HUES64 (cell line): Measurements from ENCODE around the gene GCKR.
A peak's percentile ranks its signal among the peaks of the same experiment; 100 is the strongest.

Experiments used
- H3K27ac ChIP-seq: 2 replicates; pipeline ENCODE4 v1.7.0; 2013; ENCODE audit warnings: low read depth, low read length, inconsistent platforms
- H3K27me3 ChIP-seq: 2 replicates; pipeline ENCODE4 v1.6.1; 2013; ENCODE audit warnings: mild to moderate bottlenecking, low read length; ENCODE audit not compliant: insufficient read depth
- H3K36me3 ChIP-seq: 2 replicates; pipeline ENCODE4 v1.6.1; 2013; ENCODE audit warnings: mild to moderate bottlenecking, low read length; ENCODE audit not compliant: insufficient read depth
- H3K4me1 ChIP-seq: 2 replicates; pipeline ENCODE4 v1.6.1; 2013; ENCODE audit warnings: mild to moderate bottlenecking, low read length, moderate library complexity; ENCODE audit not compliant: insufficient read depth
- H3K4me3 ChIP-seq: 2 replicates; pipeline ENCODE4 v1.5.1; 2013; ENCODE audit warnings: mild to moderate bottlenecking, low read length, moderate library complexity
- H3K9ac ChIP-seq: 2 replicates; pipeline ENCODE4 v1.6.1; 2013; ENCODE audit warnings: mild to moderate bottlenecking, low read depth, low read length
- H3K9me3 ChIP-seq: 2 replicates; pipeline ENCODE4 v1.6.1; 2013; ENCODE audit warnings: low read depth, low read length; ENCODE audit not compliant: insufficient read depth
- WGBS: fragments of 150-250, 120-280 bp; methylation state at CpG from one replicate; pipeline ENCODE4 v1.1.7; 2013; ENCODE audit warnings: missing lambda C conversion rate; 5-methylcytosine and 5-hydroxymethylcytosine counted together

The GCKR gene

GRCh38 chr2:27492557-27492956 is 4.1 kb upstream of the GCKR start:
- 87% methylated on average over 4 of the region's 4 CpGs for WGBS
- Histone ChIP-seq H3K27ac (no peak overlapping the region), H3K27me3 (peaks cover 40% of the 10 kb centered on the region), H3K9me3 (no peaks in the 10 kb centered on the region), H3K4me1 (no peaks in the 10 kb centered on the region; the same call in 1 of the 2 replicates), H3K4me3 (no peak overlapping the region), H3K36me3 (no peaks in the 10 kb centered on the region), H3K9ac (no peak overlapping the region)

GRCh38 chr2:27493948-27494283 is 2.7 kb upstream of the GCKR start:
- H3K27me3 ChIP-seq: peaks cover 48% of the 10 kb centered on the region
- WGBS: 80% methylated on average over 13 of the region's 13 CpGs
- H3K36me3 ChIP-seq: no peaks in the 10 kb centered on the region
- peak overlapping the region; percentile 84 for H3K4me3 ChIP-seq
- no peaks in the 10 kb centered on the region for H3K9me3 ChIP-seq
- H3K27ac ChIP-seq: no peak overlapping the region
- H3K9ac ChIP-seq: no peak overlapping the region
- no peaks in the 10 kb centered on the region; the same call in 1 of the 2 replicates for H3K4me1 ChIP-seq

GRCh38 chr2:27494284-27494943 is 2.2 kb upstream of the GCKR start:
- peaks cover 48% of the 10 kb centered on the region for H3K27me3 ChIP-seq
- no peaks in the 10 kb centered on the region for H3K36me3 ChIP-seq
- no peaks in the 10 kb centered on the region for H3K9me3 ChIP-seq
- no peak overlapping the region for H3K27ac ChIP-seq
- 7% methylated on average over 35 of the region's 35 CpGs for WGBS
- H3K4me1 ChIP-seq: no peaks in the 10 kb centered on the region; the same call in 1 of the 2 replicates
- H3K9ac ChIP-seq: peak overlapping the region; percentile 60; the same call in 1 of the 2 replicates
- H3K4me3 ChIP-seq: peak overlapping the region; percentile 84

- H3K9ac ChIP-seq: peak within 1 kb of the TSS; percentile 70
- H3K4me3 ChIP-seq: peak within 1 kb of the TSS; percentile 84
- WGBS: under 1% methylated on average over 65 of the region's 70 CpGs
- H3K36me3 ChIP-seq: no peaks in the 10 kb centered on the region
- H3K4me1 ChIP-seq: no peaks in the 10 kb centered on the region; the same call in 1 of the 2 replicates
- peaks cover 48% of the 10 kb centered on the region for H3K27me3 ChIP-seq
- no peaks in the 10 kb centered on the region for H3K9me3 ChIP-seq
- no peak within 1 kb of the TSS for H3K27ac ChIP-seq
Measured at GRCh38 chr2:27494944-27495554, 1.6 kb upstream of the GCKR start, which contains the start of gene FNDC4. TSS of gene FNDC4 (minus strand) at chr2:27495200. CDS start at chr2:27494679, 521 bp downstream.

- Histone ChIP-seq H3K9ac (no peak overlapping the region), H3K9me3 (no peaks in the 10 kb centered on the region), H3K4me3 (peak overlapping the region; percentile 84), H3K36me3 (no peaks in the 10 kb centered on the region), H3K27ac (no peak overlapping the region), H3K27me3 (peaks cover 48% of the 10 kb centered on the region), H3K4me1 (no peaks in the 10 kb centered on the region)
- 84% methylated on average over 3 of the region's 4 CpGs for WGBS
Measured at GRCh38 chr2:27495840-27496356, 741 bp upstream of the GCKR start.

GRCh38 chr2:27497288-27497627 is 619 bp downstream of the GCKR start:
- no peaks in the 10 kb centered on the region for H3K9me3 ChIP-seq
- 66% methylated on average over 4 of the region's 4 CpGs for WGBS
- no peak overlapping the region for H3K4me3 ChIP-seq
- no peak overlapping the region for H3K27ac ChIP-seq
- H3K4me1 ChIP-seq: no peaks in the 10 kb centered on the region
- H3K9ac ChIP-seq: no peak overlapping the region
- peaks cover 48% of the 10 kb centered on the region for H3K27me3 ChIP-seq
- H3K36me3 ChIP-seq: no peaks in the 10 kb centered on the region

GRCh38 chr2:27498975-27499374 is 2.3 kb downstream of the GCKR start:
- Histone ChIP-seq H3K27ac (no peak overlapping the region), H3K9me3 (no peaks in the 10 kb centered on the region), H3K27me3 (peaks cover 42% of the 10 kb centered on the region), H3K4me1 (peaks cover 4% of the 10 kb centered on the region; the same call in 1 of the 2 replicates), H3K36me3 (no peaks in the 10 kb centered on the region), H3K4me3 (no peak overlapping the region), H3K9ac (no peak overlapping the region)
- 90% methylated on average over 3 of the region's 3 CpGs for WGBS

GRCh38 chr2:27501042-27501441 is 4.4 kb downstream of the GCKR start:
- H3K27ac ChIP-seq: no peak overlapping the region
- peaks cover 4% of the 10 kb centered on the region; the same call in 1 of the 2 replicates for H3K4me1 ChIP-seq
- H3K9ac ChIP-seq: no peak overlapping the region
- peaks cover 23% of the 10 kb centered on the region for H3K27me3 ChIP-seq
- H3K4me3 ChIP-seq: no peak overlapping the region
- H3K9me3 ChIP-seq: no peaks in the 10 kb centered on the region
- no peaks in the 10 kb centered on the region for H3K36me3 ChIP-seq

GRCh38 chr2:27502142-27502541 is 5.5 kb downstream of the GCKR start:
- Histone ChIP-seq H3K9me3 (no peaks in the 10 kb centered on the region), H3K4me3 (no peak overlapping the region), H3K27me3 (peaks cover 12% of the 10 kb centered on the region), H3K4me1 (peaks cover 4% of the 10 kb centered on the region; the same call in 1 of the 2 replicates), H3K36me3 (no peaks in the 10 kb centered on the region), H3K9ac (no peak overlapping the region), H3K27ac (no peak overlapping the region)
- WGBS: 94% methylated on average over 3 of the region's 4 CpGs

- 91% methylated on average over 6 of the region's 6 CpGs for WGBS
- Histone ChIP-seq H3K36me3 (no peaks in the 10 kb centered on the region), H3K9ac (no peak overlapping the region), H3K27ac (no peak overlapping the region), H3K4me1 (peaks cover 4% of the 10 kb centered on the region; the same call in 1 of the 2 replicates), H3K9me3 (no peaks in the 10 kb centered on the region), H3K4me3 (no peak overlapping the region), H3K27me3 (no peaks in the 10 kb centered on the region)
Measured at GRCh38 chr2:27506587-27506986, 9.9 kb downstream of the GCKR start.

- 84% methylated on average over 4 of the region's 4 CpGs for WGBS
- Histone ChIP-seq H3K9me3 (no peaks in the 10 kb centered on the region), H3K27me3 (no peaks in the 10 kb centered on the region), H3K36me3 (no peaks in the 10 kb centered on the region), H3K27ac (no peak overlapping the region), H3K4me3 (no peak overlapping the region), H3K9ac (no peak overlapping the region), H3K4me1 (peaks cover 4% of the 10 kb centered on the region; the same call in 1 of the 2 replicates)
Measured at GRCh38 chr2:27507293-27507692, 10.7 kb downstream of the GCKR start.
